Mesendoderm (in vitro differentiated cells): Measurements from ENCODE around the gene CTNND2.

Source experiments
- DNase-seq: peaks from one replicate; pipeline ENCODE4 v3.0.0; 2013
- H2AK5ac ChIP-seq: 2 replicates; pipeline ENCODE4 v1.6.1; 2013; ENCODE audit warnings: low read length, inconsistent platforms
- H2BK120ac ChIP-seq: 2 replicates; pipeline ENCODE4 v1.6.1; 2013; ENCODE audit warnings: low read depth, mild to moderate bottlenecking, low read length, moderate library complexity, mixed read lengths
- H2BK15ac ChIP-seq: replicated peaks from 2 replicates; pipeline ENCODE4 v1.6.1; 2013; ENCODE audit warnings: low read depth, mild to moderate bottlenecking, moderate library complexity
- H2BK5ac ChIP-seq: 2 replicates; pipeline ENCODE4 v1.6.1; 2013; ENCODE audit warnings: low read length, inconsistent platforms
- H3K18ac ChIP-seq: 2 replicates; pipeline ENCODE4 v1.6.1; 2013; ENCODE audit warnings: mild to moderate bottlenecking, low read length, mixed read lengths
- H3K23ac ChIP-seq: one replicate; pipeline ENCODE4 v1.6.1; 2013; ENCODE audit warnings: low read length
- H3K27ac ChIP-seq: 2 replicates; pipeline ENCODE4 v1.5.1; 2013; ENCODE audit warnings: low read depth, mild to moderate bottlenecking, inconsistent platforms, low read length, moderate library complexity
- H3K27me3 ChIP-seq: 2 replicates; pipeline ENCODE4 v1.6.1; 2013; ENCODE audit warnings: low read length, control low read depth, mild to moderate bottlenecking, inconsistent platforms; ENCODE audit not compliant: insufficient read depth, poor library complexity
- H3K36me3 ChIP-seq: 2 replicates; pipeline ENCODE4 v1.6.1; 2013; ENCODE audit warnings: low read length, inconsistent platforms; ENCODE audit not compliant: control insufficient read depth, insufficient read depth
- H3K4ac ChIP-seq: one replicate; pipeline ENCODE4 v1.6.1; 2013; ENCODE audit warnings: low read depth, mild to moderate bottlenecking, low read length, moderate library complexity
- H3K4me1 ChIP-seq: 2 replicates; pipeline ENCODE4 v1.6.1; 2013; ENCODE audit warnings: low read depth, low read length, inconsistent platforms; ENCODE audit not compliant: control insufficient read depth
- H3K4me2 ChIP-seq: 2 replicates; pipeline ENCODE4 v1.6.1; 2013; ENCODE audit warnings: low read length
- H3K4me3 ChIP-seq: 2 replicates; pipeline ENCODE4 v1.5.1; 2013; ENCODE audit warnings: mild to moderate bottlenecking, low read length
- H3K56ac ChIP-seq: one replicate; pipeline ENCODE4 v1.6.1; 2013; ENCODE audit warnings: low read length
- H3K79me1 ChIP-seq: 2 replicates; pipeline ENCODE4 v1.6.1; 2013; ENCODE audit warnings: low read length, inconsistent platforms
- H3K79me2 ChIP-seq: 2 replicates; pipeline ENCODE4 v1.6.1; 2013; ENCODE audit warnings: mild to moderate bottlenecking, low read length; ENCODE audit not compliant: control insufficient read depth, insufficient read depth
- H3K9ac ChIP-seq: 2 replicates; pipeline ENCODE4 v1.6.1; 2013; ENCODE audit warnings: low read length, inconsistent platforms
- H4K5ac ChIP-seq: one replicate; pipeline ENCODE4 v1.6.1; 2013; ENCODE audit warnings: low read length
- H4K8ac ChIP-seq: one replicate; pipeline ENCODE4 v1.6.1; 2013; ENCODE audit warnings: low read depth, mild to moderate bottlenecking, control low read depth, low read length, moderate library complexity
- WGBS: extraction: QIAGEN DNeasy Blood & Tissue Kit; methylation state at CpG from one replicate; pipeline ENCODE4 v1.1.7; 2013; ENCODE audit warnings: low lambda C conversion rate, missing lambda C conversion rate; ENCODE audit not compliant: insufficient coverage; ENCODE audit errors: extremely low coverage; 5-methylcytosine and 5-hydroxymethylcytosine counted together

The CTNND2 gene

DNA sequence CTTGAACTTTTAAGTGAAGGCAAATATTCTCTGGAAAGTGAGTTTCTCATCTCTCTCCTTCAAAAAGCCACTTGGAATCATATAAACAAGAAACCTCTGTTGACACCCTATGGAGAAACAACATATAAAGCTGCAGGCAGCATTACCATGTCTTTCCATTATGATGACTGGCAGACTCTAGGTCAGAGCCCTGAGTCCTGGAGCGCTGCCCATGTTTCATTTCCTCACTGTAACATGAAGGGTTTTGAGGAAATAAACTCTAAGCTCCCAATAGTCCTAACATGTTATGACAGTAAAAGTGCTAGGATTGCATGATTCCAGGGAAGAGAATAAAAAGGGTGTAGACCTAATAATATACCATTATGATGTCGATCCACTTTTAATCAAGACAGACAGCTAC, 220.6 kb downstream of the CTNND2 start:
- no peak overlapping the region for H3K4ac ChIP-seq
- WGBS, result no CpG with 5 or more reads among the region's 2 CpGs
- no peak overlapping the region for H2BK15ac ChIP-seq
- H2BK5ac ChIP-seq, result no peak overlapping the region
- H3K4me2 ChIP-seq, result no peak overlapping the region
- H3K23ac ChIP-seq, result no peak overlapping the region
- no peak overlapping the region for H2BK120ac ChIP-seq
- H3K18ac ChIP-seq, result no peak overlapping the region
- no peak overlapping the region for H3K9ac ChIP-seq
- no peak overlapping the region for H4K5ac ChIP-seq
- no peaks in the 10 kb centered on the region for H3K79me2 ChIP-seq
- H3K79me1 ChIP-seq, result no peaks in the 10 kb centered on the region
- DNase-seq, result no peak
- no peaks in the 10 kb centered on the region for H3K27me3 ChIP-seq
- no peak overlapping the region for H4K8ac ChIP-seq
- H3K27ac ChIP-seq, result no peak overlapping the region
- no peak overlapping the region for H3K4me3 ChIP-seq
- no peak overlapping the region for H2AK5ac ChIP-seq
- no peaks in the 10 kb centered on the region for H3K36me3 ChIP-seq
- H3K56ac ChIP-seq, result no peak overlapping the region
- no peaks in the 10 kb centered on the region for H3K4me1 ChIP-seq

- Histone ChIP-seq H3K4me3 (no peak overlapping the region), H3K56ac (no peak overlapping the region), H4K5ac (no peak overlapping the region), H3K18ac (no peak overlapping the region), H3K36me3 (no peaks in the 10 kb centered on the region), H3K9ac (no peak overlapping the region), H3K4me2 (no peak overlapping the region), H2BK120ac (no peak overlapping the region), H2AK5ac (no peak overlapping the region), H3K4ac (no peak overlapping the region), H2BK5ac (no peak overlapping the region), H4K8ac (no peak overlapping the region), H3K79me2 (no peaks in the 10 kb centered on the region), H3K4me1 (no peaks in the 10 kb centered on the region), H3K27me3 (no peaks in the 10 kb centered on the region), H3K27ac (no peak overlapping the region), H2BK15ac (no peak overlapping the region), H3K79me1 (no peaks in the 10 kb centered on the region), H3K23ac (no peak overlapping the region)
- no peak for DNase-seq
- no CpG with 5 or more reads among the region's 4 CpGs for WGBS
Observed at GRCh38 chr5:11681796-11682195, 222.4 kb downstream of the CTNND2 start.

DNA sequence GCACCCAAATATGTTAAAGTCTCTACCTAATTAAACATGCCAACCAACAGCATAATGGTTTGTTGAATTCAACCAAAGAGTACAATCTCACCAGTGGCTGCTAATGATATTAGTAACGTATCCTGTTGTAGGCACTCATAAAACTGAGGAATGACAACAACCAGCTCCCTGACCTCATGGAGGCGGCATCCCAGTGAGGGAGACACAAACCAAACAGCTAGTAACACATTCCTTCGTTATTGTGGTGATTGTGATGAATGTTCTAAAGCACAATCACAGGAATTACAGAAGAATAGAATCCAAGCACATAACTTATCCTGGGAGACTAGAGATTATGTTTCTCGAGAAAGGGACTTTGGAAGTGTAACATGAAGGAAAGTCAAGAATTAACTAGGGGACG, 224.6 kb downstream of the CTNND2 start:
- Histone ChIP-seq H4K8ac (no peak overlapping the region), H3K23ac (no peak overlapping the region), H3K4ac (no peak overlapping the region), H3K4me3 (no peak overlapping the region), H2BK15ac (no peak overlapping the region), H3K56ac (no peak overlapping the region), H2BK5ac (no peak overlapping the region), H3K4me1 (no peaks in the 10 kb centered on the region), H3K9ac (no peak overlapping the region), H3K4me2 (no peak overlapping the region), H2AK5ac (no peak overlapping the region), H3K79me2 (no peaks in the 10 kb centered on the region), H4K5ac (no peak overlapping the region), H3K18ac (no peak overlapping the region), H3K79me1 (no peaks in the 10 kb centered on the region), H3K27me3 (no peaks in the 10 kb centered on the region), H3K36me3 (no peaks in the 10 kb centered on the region), H2BK120ac (no peak overlapping the region), H3K27ac (no peak overlapping the region)
- DNase-seq, result peak; percentile 5
- WGBS, result no CpG with 5 or more reads among the region's 5 CpGs

DNA sequence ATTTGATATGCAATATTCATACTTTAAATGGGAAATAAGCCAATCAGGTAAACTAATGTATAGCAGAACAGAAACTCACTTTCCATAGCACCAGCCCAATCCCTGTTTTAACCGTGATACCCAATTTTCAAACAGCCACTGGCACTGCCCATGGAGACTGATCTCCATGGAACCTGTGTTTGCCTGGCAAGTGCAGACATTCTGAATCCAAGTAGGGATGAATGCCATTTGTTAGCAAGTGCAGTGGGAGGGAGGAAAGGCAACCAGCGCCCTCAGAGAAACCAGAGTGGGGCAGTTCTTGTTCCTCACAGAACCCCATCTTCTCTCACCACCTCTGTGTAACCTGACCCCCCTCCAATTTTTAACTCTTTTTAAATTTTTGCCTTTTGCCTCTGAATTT, 229.1 kb downstream of the CTNND2 start:
- H3K36me3 ChIP-seq, result no peaks in the 10 kb centered on the region
- no peak overlapping the region for H3K9ac ChIP-seq
- H3K27me3 ChIP-seq, result no peaks in the 10 kb centered on the region
- no peak for DNase-seq
- no peak overlapping the region for H3K27ac ChIP-seq
- no peak overlapping the region for H3K18ac ChIP-seq
- H3K23ac ChIP-seq, result no peak overlapping the region
- no peaks in the 10 kb centered on the region for H3K4me1 ChIP-seq
- H4K8ac ChIP-seq, result no peak overlapping the region
- no peaks in the 10 kb centered on the region for H3K79me2 ChIP-seq
- no peak overlapping the region for H2BK15ac ChIP-seq
- no peak overlapping the region for H2BK5ac ChIP-seq
- no peak overlapping the region for H2BK120ac ChIP-seq
- H3K4me2 ChIP-seq, result no peak overlapping the region
- H3K79me1 ChIP-seq, result no peaks in the 10 kb centered on the region
- no peak overlapping the region for H2AK5ac ChIP-seq
- no peak overlapping the region for H3K56ac ChIP-seq
- H4K5ac ChIP-seq, result no peak overlapping the region
- WGBS, result no CpG with 5 or more reads among the region's 2 CpGs
- no peak overlapping the region for H3K4ac ChIP-seq
- no peak overlapping the region for H3K4me3 ChIP-seq

DNA sequence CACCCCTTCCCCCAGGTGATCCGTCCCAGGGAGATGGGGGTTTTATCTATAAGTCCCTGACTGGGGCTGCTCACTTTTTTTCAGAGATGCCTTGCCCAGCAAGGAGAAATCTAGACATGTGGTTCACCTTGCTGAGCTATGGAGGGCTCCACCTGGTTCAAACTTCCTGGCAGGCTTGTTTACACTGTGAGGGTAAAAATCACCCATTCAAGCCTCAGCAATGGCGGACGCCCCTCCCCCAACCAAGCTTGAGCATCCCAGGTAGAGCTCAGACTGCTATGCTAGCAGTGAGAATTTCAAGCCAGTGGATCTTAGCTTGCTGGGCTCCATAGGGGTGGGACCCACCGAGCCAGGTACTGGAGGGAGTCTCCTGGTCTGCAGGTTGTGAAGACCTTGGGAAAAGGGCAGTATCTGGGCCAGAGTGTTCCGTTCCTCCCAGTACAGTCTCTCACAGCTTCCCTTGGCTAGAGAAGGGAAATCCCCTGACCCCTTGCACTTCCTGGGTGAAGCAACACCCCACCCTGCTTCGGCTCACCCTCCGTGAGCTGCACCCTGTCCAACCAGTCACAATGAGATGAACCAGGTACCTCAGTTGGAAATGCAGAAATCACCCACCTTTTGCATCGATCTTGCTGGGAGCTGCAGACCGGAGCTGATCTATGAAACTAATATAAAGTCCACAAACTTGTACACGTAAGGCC, 231.7 kb downstream of the CTNND2 start:
- Histone ChIP-seq H3K9ac (no peak overlapping the region), H3K4ac (no peak overlapping the region), H3K79me2 (no peaks in the 10 kb centered on the region), H2BK5ac (no peak overlapping the region), H3K56ac (no peak overlapping the region), H2BK15ac (no peak overlapping the region), H3K23ac (no peak overlapping the region), H3K4me2 (no peak overlapping the region), H3K36me3 (no peaks in the 10 kb centered on the region), H3K27ac (no peak overlapping the region), H4K5ac (no peak overlapping the region), H3K4me1 (no peaks in the 10 kb centered on the region), H3K18ac (no peak overlapping the region), H3K27me3 (no peaks in the 10 kb centered on the region), H2BK120ac (no peak overlapping the region), H3K79me1 (no peaks in the 10 kb centered on the region), H3K4me3 (no peak overlapping the region), H2AK5ac (no peak overlapping the region), H4K8ac (no peak overlapping the region)
- peak; percentile 5 for DNase-seq
- no CpG with 5 or more reads among the region's 10 CpGs for WGBS

GRCh38 chr5:11658376-11658775, 245.9 kb downstream of the CTNND2 start:
- Histone ChIP-seq H3K79me1 (no peaks in the 10 kb centered on the region), H2BK15ac (no peak overlapping the region), H3K9ac (no peak overlapping the region), H3K36me3 (no peaks in the 10 kb centered on the region), H3K4me3 (no peak overlapping the region), H3K56ac (no peak overlapping the region), H2AK5ac (no peak overlapping the region), H4K5ac (no peak overlapping the region), H2BK5ac (no peak overlapping the region), H2BK120ac (no peak overlapping the region), H3K4ac (no peak overlapping the region), H3K27ac (no peak overlapping the region), H3K4me1 (no peaks in the 10 kb centered on the region), H3K23ac (no peak overlapping the region), H3K4me2 (no peak overlapping the region), H3K18ac (no peak overlapping the region), H3K79me2 (no peaks in the 10 kb centered on the region), H4K8ac (no peak overlapping the region), H3K27me3 (no peaks in the 10 kb centered on the region)
- WGBS, result no CpG with 5 or more reads among the region's 5 CpGs
- DNase-seq, result no peak
